Activated CD4-positive, alpha-beta memory T cell treated with anti-CD3 and anti-CD28 coated beads for 36 hours (primary cell): ENCODE results near the gene ALDH4A1. TPM values are rescaled to one million over a fixed set of nuclear protein-coding genes. Genes with fewer than 3 reads are reported as not detected.

Source experiments
- CTCF ChIA-PET: fragments of 350-600 bp; sonication (Branson Sonifier 250); formaldehyde crosslinking; loops from one replicate; lab custom pipeline; 2021; ENCODE audit warnings: antibody characterized with exemption, inconsistent platforms; lab: Charles Lee
- POLR2A ChIA-PET: fragments of 350-600 bp; sonication (Branson Sonifier 250); formaldehyde crosslinking; loops from one replicate; lab custom pipeline; 2021; ENCODE audit warnings: antibody characterized with exemption; lab: Charles Lee
- DNase-seq: peaks from one replicate; pipeline ENCODE4 v3.0.0-alpha.2; 2020
- H3K27ac Mint-ChIP-seq: one replicate; pipeline ENCODE4 v1.8.0; 2021; ENCODE audit warnings: mixed read lengths
- H3K27me3 Mint-ChIP-seq: one replicate; pipeline ENCODE4 v1.8.0; 2021; ENCODE audit warnings: mixed read lengths
- H3K36me3 Mint-ChIP-seq: one replicate; pipeline ENCODE4 v1.8.0; 2021; ENCODE audit warnings: mixed read lengths
- H3K4me1 Mint-ChIP-seq: one replicate; pipeline ENCODE4 v1.8.0; 2021; ENCODE audit warnings: low read depth, mixed read lengths
- H3K4me3 Mint-ChIP-seq: one replicate; pipeline ENCODE4 v1.8.0; 2021; ENCODE audit warnings: mild to moderate bottlenecking, mixed read lengths
- H3K9me3 Mint-ChIP-seq: one replicate; pipeline ENCODE4 v1.8.0; 2021; ENCODE audit warnings: mixed read lengths
- intact Hi-C: fragments of 100-400 bp; cut with micrococcal nuclease; formaldehyde crosslinking; loops from one replicate; pipeline ENCODE4 v1.15.1; 2023
- total RNA-seq, 2 experiments: library from RNA; stranded (reverse); gene quantifications; one replicate each; pipeline ENCODE4 v1.2.3, GENCODE V29; 2021

ALDH4A1 gene
- total RNA-seq, 2 experiments from 2014 or later: 7.2 to 7.3 TPM

- ChIA-PET CTCF (no interaction called here), POLR2A (no interaction called here)
- no peak for DNase-seq
- intact Hi-C loops: no loop called here
- no peaks in the 10 kb centered on the region for H3K9me3 Mint-ChIP-seq
- no peaks in the 10 kb centered on the region for H3K4me1 Mint-ChIP-seq
- H3K4me3 Mint-ChIP-seq: no peak overlapping the region
- H3K27me3 Mint-ChIP-seq: no peaks in the 10 kb centered on the region
- no peaks in the 10 kb centered on the region for H3K36me3 Mint-ChIP-seq
- no peak overlapping the region for H3K27ac Mint-ChIP-seq
Measured at GRCh38 chr1:18881642-18882431, 20.5 kb downstream of the ALDH4A1 start.

- no peak overlapping the region for H3K27ac Mint-ChIP-seq
- no peaks in the 10 kb centered on the region for H3K27me3 Mint-ChIP-seq
- H3K4me1 Mint-ChIP-seq: no peaks in the 10 kb centered on the region
- ChIA-PET CTCF (no interaction called here), POLR2A (no interaction called here)
- no peak for DNase-seq
- H3K36me3 Mint-ChIP-seq: no peaks in the 10 kb centered on the region
- intact Hi-C loops: no loop called here
- no peaks in the 10 kb centered on the region for H3K9me3 Mint-ChIP-seq
- H3K4me3 Mint-ChIP-seq: no peak overlapping the region
Measured at GRCh38 chr1:18881164-18881563, 21.2 kb downstream of the ALDH4A1 start.

GRCh38 chr1:18880585-18880984, 21.8 kb downstream of the ALDH4A1 start:
- Mint-ChIP-seq H3K4me3 (no peak overlapping the region), H3K27me3 (no peaks in the 10 kb centered on the region), H3K9me3 (no peaks in the 10 kb centered on the region), H3K4me1 (no peaks in the 10 kb centered on the region), H3K27ac (no peak overlapping the region), H3K36me3 (no peaks in the 10 kb centered on the region)
- DNase-seq: no peak
- ChIA-PET POLR2A (no interaction called here), CTCF (no interaction called here)
- intact Hi-C loops: no loop called here

GRCh38 chr1:18879791-18880309, 22.5 kb downstream of the ALDH4A1 start:
- intact Hi-C loops: no loop called here

GRCh38 chr1:18879215-18879790, 23.1 kb downstream of the ALDH4A1 start:
- intact Hi-C loops: no loop called here
- Mint-ChIP-seq H3K4me1 (no peaks in the 10 kb centered on the region), H3K27ac (no peak overlapping the region), H3K36me3 (no peaks in the 10 kb centered on the region), H3K9me3 (no peaks in the 10 kb centered on the region), H3K4me3 (no peak overlapping the region), H3K27me3 (no peaks in the 10 kb centered on the region)
- ChIA-PET CTCF (interaction anchor here (0.6 to 1.1 kb wide), 2 partner anchors 9 to 282 kb away, joined by 3 read pairs; no protein-coding TSS in a partner anchor), POLR2A (no interaction called here)
- no peak for DNase-seq

More at GRCh38 chr1:18879791-18880309, 22.5 kb downstream of the ALDH4A1 start:
- no peak overlapping the region for H3K4me3 Mint-ChIP-seq
- no peaks in the 10 kb centered on the region for H3K27me3 Mint-ChIP-seq
- no peak for DNase-seq
- no peaks in the 10 kb centered on the region for H3K4me1 Mint-ChIP-seq
- CTCF ChIA-PET: interaction anchor here (0.6 to 1.1 kb wide), 2 partner anchors 8 to 283 kb away, joined by 3 read pairs; no protein-coding TSS in a partner anchor
- H3K36me3 Mint-ChIP-seq: no peaks in the 10 kb centered on the region
- POLR2A ChIA-PET: no interaction called here
- no peaks in the 10 kb centered on the region for H3K9me3 Mint-ChIP-seq
- H3K27ac Mint-ChIP-seq: no peak overlapping the region

- Mint-ChIP-seq H3K9me3 (no peaks in the 10 kb centered on the region), H3K4me1 (no peaks in the 10 kb centered on the region), H3K4me3 (no peak overlapping the region), H3K36me3 (no peaks in the 10 kb centered on the region), H3K27me3 (no peaks in the 10 kb centered on the region), H3K27ac (no peak overlapping the region)
- no peak for DNase-seq
- ChIA-PET POLR2A (no interaction called here), CTCF (no interaction called here)
- intact Hi-C loops: no loop called here
Measured at GRCh38 chr1:18878538-18879214, 23.7 kb downstream of the ALDH4A1 start.

- Mint-ChIP-seq H3K4me1 (no peaks in the 10 kb centered on the region), H3K27me3 (no peaks in the 10 kb centered on the region), H3K36me3 (no peaks in the 10 kb centered on the region), H3K9me3 (no peaks in the 10 kb centered on the region), H3K4me3 (no peak overlapping the region), H3K27ac (no peak overlapping the region)
- intact Hi-C loops: no loop called here
- CTCF ChIA-PET: interaction anchor here (1.3 kb wide), 1 partner anchor 198 kb away, joined by 3 read pairs; no protein-coding TSS in a partner anchor
- no peak for DNase-seq
- POLR2A ChIA-PET: no interaction called here
Measured at GRCh38 chr1:18877282-18877681, 25.1 kb downstream of the ALDH4A1 start.

- Mint-ChIP-seq H3K4me1 (no peaks in the 10 kb centered on the region), H3K27me3 (no peaks in the 10 kb centered on the region), H3K36me3 (no peaks in the 10 kb centered on the region), H3K27ac (no peak overlapping the region), H3K4me3 (no peak overlapping the region), H3K9me3 (no peaks in the 10 kb centered on the region)
- intact Hi-C loops: no loop called here
- POLR2A ChIA-PET: no interaction called here
- DNase-seq: no peak
- CTCF ChIA-PET: interaction anchor here (0.6 to 4.4 kb wide), 9 partner anchors 8 to 577 kb away, joined by 3 to 34 read pairs (median 4); no protein-coding TSS in a partner anchor
Measured at GRCh38 chr1:18876210-18876609, 26.1 kb downstream of the ALDH4A1 start.

- no peaks in the 10 kb centered on the region for H3K36me3 Mint-ChIP-seq
- ChIA-PET CTCF (interaction anchor here (0.6 to 4.4 kb wide), 17 partner anchors 9 to 576 kb away, joined by 3 to 34 read pairs (median 4); no protein-coding TSS in a partner anchor), POLR2A (no interaction called here)
- H3K27me3 Mint-ChIP-seq: no peaks in the 10 kb centered on the region
- no peak overlapping the region for H3K4me3 Mint-ChIP-seq
- H3K9me3 Mint-ChIP-seq: no peaks in the 10 kb centered on the region
- no peaks in the 10 kb centered on the region for H3K4me1 Mint-ChIP-seq
- no peak overlapping the region for H3K27ac Mint-ChIP-seq
- DNase-seq: no peak
- intact Hi-C loops: loop anchor here (2.0 kb wide), 1 partner anchor 279 kb away; no protein-coding TSS in a partner anchor
Measured at GRCh38 chr1:18875796-18876128, 26.6 kb downstream of the ALDH4A1 start.

- Mint-ChIP-seq H3K4me3 (no peak overlapping the region), H3K36me3 (no peaks in the 10 kb centered on the region), H3K27me3 (no peaks in the 10 kb centered on the region), H3K27ac (no peak overlapping the region), H3K9me3 (no peaks in the 10 kb centered on the region), H3K4me1 (no peaks in the 10 kb centered on the region)
- DNase-seq: peak; percentile 84
- intact Hi-C loops: loop anchor here (2.0 kb wide), 1 partner anchor 278 kb away; no protein-coding TSS in a partner anchor
- POLR2A ChIA-PET: interaction anchor here (0.9 kb wide), 1 partner anchor 363 kb away, joined by 3 read pairs; no protein-coding TSS in a partner anchor
- CTCF ChIA-PET: interaction anchor here (0.6 to 4.4 kb wide), 18 partner anchors 9 to 576 kb away, joined by 3 to 34 read pairs (median 4); no protein-coding TSS in a partner anchor
Measured at GRCh38 chr1:18875107-18875795, 27.1 kb downstream of the ALDH4A1 start.

- no peak for DNase-seq
- Mint-ChIP-seq H3K4me3 (no peak overlapping the region), H3K27me3 (no peaks in the 10 kb centered on the region), H3K27ac (no peak overlapping the region), H3K36me3 (no peaks in the 10 kb centered on the region), H3K9me3 (no peaks in the 10 kb centered on the region), H3K4me1 (no peaks in the 10 kb centered on the region)
- POLR2A ChIA-PET: interaction anchor here (0.9 kb wide), 1 partner anchor 364 kb away, joined by 3 read pairs; no protein-coding TSS in a partner anchor
- intact Hi-C loops: loop anchor here (2.0 kb wide), 1 partner anchor 278 kb away; no protein-coding TSS in a partner anchor
- CTCF ChIA-PET: interaction anchor here (1.0 to 4.4 kb wide), 10 partner anchors 8 to 575 kb away, joined by 3 to 34 read pairs (median 5); no protein-coding TSS in a partner anchor
Measured at GRCh38 chr1:18874600-18874999, 27.8 kb downstream of the ALDH4A1 start.
